H1 (cell line): Measurements from ENCODE around the gene BABAM2. TPM values are rescaled to one million over a fixed set of nuclear protein-coding genes. Genes with fewer than 3 reads are reported as not detected.
"Not testable (repeated sequence)": the region's sequence is repeated elsewhere in the genome, so short reads cannot be mapped to it uniquely, and the experiment has no call there.

ENCODE experiments used
- CTCF ChIA-PET: fragments of 300-600 bp; sonication (Branson Sonifier 250); formaldehyde crosslinking; loops from one replicate; lab custom pipeline; 2021; ENCODE audit not compliant: partially characterized antibody; lab: Charles Lee
- POLR2A ChIA-PET: fragments of 300-600 bp; sonication (Branson Sonifier 250); formaldehyde crosslinking; loops from one replicate; lab custom pipeline; 2021; ENCODE audit warnings: inconsistent platforms; ENCODE audit not compliant: partially characterized antibody; lab: Charles Lee
- DNase-seq, 2 experiments: peaks; one replicate each; pipeline versions ENCODE4 v3.0.0 to v3.0.0-alpha.2; 2010 to 2022; ENCODE audit warnings: low spot score in 2 of 2, low read depth in 1 of 2, mixed read lengths in 1 of 2
- FAIRE-seq: peaks from 2 replicates; lab custom pipeline; 2011; peaks lifted over from hg19 to GRCh38; lab: Jason Lieb, UNC
- H2AFZ ChIP-seq: 2 replicates; pipeline ENCODE4 v1.8.1; 2012; ENCODE audit warnings: low read length, inconsistent platforms
- H2AK5ac ChIP-seq: 2 replicates; pipeline ENCODE4 v1.6.1; 2013; ENCODE audit warnings: low read depth, low read length
- H2BK120ac ChIP-seq: replicated peaks from 2 replicates; pipeline ENCODE3; 2013; ENCODE audit warnings: low read depth, low read length, inconsistent platforms
- H2BK12ac ChIP-seq: 2 replicates; pipeline ENCODE4 v1.6.1; 2013; ENCODE audit warnings: low read depth, low read length
- H2BK15ac ChIP-seq: 2 replicates; pipeline ENCODE4 v1.6.1; 2013; ENCODE audit warnings: low read length
- H2BK20ac ChIP-seq: 2 replicates; pipeline ENCODE4 v1.6.1; 2013; ENCODE audit warnings: low read length
- H2BK5ac ChIP-seq: 2 replicates; pipeline ENCODE4 v1.6.1; 2013; ENCODE audit warnings: low read depth, low read length
- H3K14ac ChIP-seq: 2 replicates; pipeline ENCODE4 v1.6.1; 2013; ENCODE audit warnings: inconsistent platforms; ENCODE audit not compliant: insufficient read length
- H3K18ac ChIP-seq: 2 replicates; pipeline ENCODE4 v1.6.1; 2013; ENCODE audit warnings: low read length; ENCODE audit errors: extremely low read depth
- H3K23ac ChIP-seq: 2 replicates; pipeline ENCODE4 v1.6.1; 2013; ENCODE audit warnings: inconsistent platforms; ENCODE audit not compliant: insufficient read length
- H3K23me2 ChIP-seq: 2 replicates; pipeline ENCODE4 v1.6.1; 2013; ENCODE audit warnings: low read depth, low read length
- H3K27ac ChIP-seq: 2 replicates; pipeline ENCODE4 v1.6.1; 2011; ENCODE audit warnings: low read depth, low read length, inconsistent platforms
- H3K27me3 ChIP-seq, 4 experiments: replicated peaks in 1 of 4; 1 replicate in 1 of 4; 2 replicates in 3 of 4; pipeline versions ENCODE4 v1.6.1 to v1.8.1; 2011 to 2013; ENCODE audit warnings: low read length in 3 of 4, mild to moderate bottlenecking in 3 of 4, inconsistent platforms in 2 of 4, mixed read lengths in 2 of 4, moderate library complexity in 1 of 4; ENCODE audit not compliant: control insufficient read depth in 3 of 4, insufficient read depth in 3 of 4; ENCODE audit errors: extremely low read depth in 1 of 4
- H3K36me3 ChIP-seq, 4 experiments: 2 replicates each; pipeline versions ENCODE4 v1.6.1 to v1.8.1; 2011 to 2013; ENCODE audit warnings: mild to moderate bottlenecking in 4 of 4, low read length in 3 of 4, moderate library complexity in 2 of 4, control low read depth in 1 of 4, inconsistent platforms in 1 of 4; ENCODE audit not compliant: insufficient read depth in 4 of 4, control insufficient read depth in 2 of 4
- H3K4ac ChIP-seq: replicated peaks from 2 replicates; pipeline ENCODE3; 2013; ENCODE audit warnings: low read length, low read depth, mixed read lengths, inconsistent platforms; ENCODE audit not compliant: insufficient read length
- H3K4me1 ChIP-seq, 4 experiments: replicated peaks in 1 of 4; 1 replicate in 1 of 4; 2 replicates in 3 of 4; pipeline versions ENCODE4 v1.6.1 to v1.8.1; 2011 to 2013; ENCODE audit warnings: low read length in 3 of 4, inconsistent platforms in 2 of 4, mixed read lengths in 1 of 4; ENCODE audit not compliant: insufficient read depth in 4 of 4, control insufficient read depth in 3 of 4
- H3K4me2 ChIP-seq, 2 experiments: 2 replicates each; pipeline versions ENCODE4 v1.6.1 to v1.8.1; 2011 to 2013; ENCODE audit warnings: low read depth in 2 of 2, low read length in 2 of 2, control low read depth in 1 of 2, inconsistent platforms in 1 of 2, mild to moderate bottlenecking in 1 of 2; ENCODE audit not compliant: insufficient read depth in 1 of 2
- H3K4me3 ChIP-seq, 4 experiments: fragments of 200-600, 300-600 bp in 1 of 4; sonication (generic), shearing (Covaris generic), sonication (Bioruptor Twin) in 1 of 4; 2 replicates each; pipeline versions ENCODE4 v1.5.1 to v1.8.1; 2011 to 2016; ENCODE audit warnings: low read length in 4 of 4, low read depth in 3 of 4, control low read depth in 2 of 4, inconsistent platforms in 2 of 4, mild to moderate bottlenecking in 2 of 4, mixed read lengths in 1 of 4, moderate library complexity in 1 of 4; ENCODE audit not compliant: insufficient read depth in 2 of 4; ENCODE audit errors: extremely low read depth in 1 of 4
- H3K56ac ChIP-seq: replicated peaks from 2 replicates; pipeline ENCODE3; 2013; ENCODE audit warnings: low read depth, mild to moderate bottlenecking, mixed read lengths, low read length, inconsistent platforms; ENCODE audit not compliant: insufficient read length
- H3K79me1 ChIP-seq: 2 replicates; pipeline ENCODE4 v1.6.1; 2013; ENCODE audit warnings: low read depth, low read length, control low read depth
- H3K79me2 ChIP-seq, 2 experiments: 2 replicates each; pipeline versions ENCODE4 v1.6.1 to v1.8.1; 2012 to 2013; ENCODE audit warnings: low read length in 2 of 2, mild to moderate bottlenecking in 2 of 2, inconsistent platforms in 1 of 2; ENCODE audit not compliant: insufficient read depth in 2 of 2, control insufficient read depth in 1 of 2
- H3K9ac ChIP-seq, 4 experiments: replicated peaks in 1 of 4; 1 replicate in 1 of 4; 2 replicates in 3 of 4; pipeline versions ENCODE4 v1.6.1 to v1.8.1; 2011 to 2013; ENCODE audit warnings: low read depth in 3 of 4, low read length in 3 of 4, control low read depth in 2 of 4, mild to moderate bottlenecking in 2 of 4, moderate library complexity in 2 of 4, inconsistent platforms in 1 of 4; ENCODE audit errors: extremely low read depth in 1 of 4
- H3K9me3 ChIP-seq, 2 experiments: 2 replicates each; pipeline versions ENCODE4 v1.6.1 to v1.8.1; 2012 to 2013; ENCODE audit warnings: mild to moderate bottlenecking in 2 of 2, moderate library complexity in 2 of 2, control low read depth in 1 of 2, inconsistent platforms in 1 of 2, low read depth in 1 of 2, low read length in 1 of 2, mixed read lengths in 1 of 2; ENCODE audit not compliant: insufficient read depth in 2 of 2
- H4K20me1 ChIP-seq, 2 experiments: replicated peaks in 1 of 2; 2 replicates each; pipeline versions ENCODE3 to v1.8.1; 2011 to 2013; ENCODE audit warnings: inconsistent platforms in 2 of 2, low read length in 2 of 2, mild to moderate bottlenecking in 1 of 2; ENCODE audit not compliant: insufficient read depth in 2 of 2, control insufficient read depth in 1 of 2
- H4K5ac ChIP-seq: 2 replicates; pipeline ENCODE4 v1.6.1; 2013; ENCODE audit warnings: low read length, low read depth, mixed read lengths, inconsistent platforms; ENCODE audit not compliant: insufficient read length
- H4K8ac ChIP-seq: 2 replicates; pipeline ENCODE4 v1.8.0; 2013; ENCODE audit warnings: mild to moderate bottlenecking, moderate library complexity, low read length, inconsistent platforms; ENCODE audit not compliant: insufficient read depth; ENCODE audit errors: extremely low read depth
- H4K91ac ChIP-seq: replicated peaks from 2 replicates; pipeline ENCODE3; 2013; ENCODE audit warnings: low read length, mixed read lengths, inconsistent platforms; ENCODE audit not compliant: insufficient read length
- ATF2 ChIP-seq: IDR thresholded peaks from 2 replicates; pipeline ENCODE4 v1.6.1; 2012; ENCODE audit warnings: low read length, inconsistent platforms
- CHD2 ChIP-seq: IDR thresholded peaks from 2 replicates; pipeline ENCODE4 v1.6.1; 2012; ENCODE audit warnings: low read length, improper control_type of control experiment
- PHF8 ChIP-seq: fragments of 200-600 bp; sonication (generic); conservative IDR thresholded peaks from 2 replicates; pipeline ENCODE4 v1.7.1; 2012; ENCODE audit warnings: low read depth, mild to moderate bottlenecking, inconsistent platforms, low read length, moderate library complexity
- POLR2A ChIP-seq, 2 experiments: IDR thresholded peaks; 1 replicate in 1 of 2; 2 replicates in 1 of 2; pipeline ENCODE4 v1.6.1; 2011; ENCODE audit warnings: low read depth in 2 of 2, low read length in 2 of 2, mild to moderate bottlenecking in 2 of 2; ENCODE audit errors: control extremely low read depth in 1 of 2
- RFX5 ChIP-seq: IDR thresholded peaks from 2 replicates; pipeline ENCODE4 v1.6.1; 2011; ENCODE audit warnings: low read depth, low read length, improper control_type of control experiment, borderline replicate concordance
- YY1 ChIP-seq: IDR thresholded peaks from 2 replicates; pipeline ENCODE4 v1.6.1; 2011; ENCODE audit warnings: low read depth, mild to moderate bottlenecking, low read length
- WGBS, 2 experiments: shearing (Covaris generic) in 1 of 2; methylation state at CpG; one replicate each; pipeline versions ENCODE4 v1.1.6 to v1.1.7; 2013 to 2015; ENCODE audit warnings: low lambda C conversion rate in 2 of 2, mixed read lengths in 2 of 2, inconsistent platforms in 1 of 2, low coverage in 1 of 2, missing lambda C conversion rate in 1 of 2; ENCODE audit not compliant: insufficient replicate concordance in 2 of 2, insufficient coverage in 1 of 2, insufficient read length in 1 of 2; ENCODE audit errors: extremely low coverage in 1 of 2, missing lambda C conversion rate in 1 of 2; 5-methylcytosine and 5-hydroxymethylcytosine counted together
- polyA plus RNA-seq, 7 experiments: library from polyadenylated mRNA; depleted of rRNA in 3 of 7; stranded (reverse) in 5 of 7; unstranded in 2 of 7; fragments of >200 nt in 5 of 7; fragments of 200-250 nt in 2 of 7; gene quantifications; 1 replicate in 5 of 7; 2 replicates in 1 of 7; 4 replicates in 1 of 7; pipeline versions ENCODE4 v1.2.1 to v1.2.3, GENCODE V29; 2011 to 2013; ENCODE audit warnings: missing spikeins in 2 of 7, mixed read lengths in 2 of 7
- total RNA-seq: library from RNA; stranded (reverse); fragmentation: NEBNext Ultra II Directional; extraction: Animal tissue kit (Norgen Biotek cat#: 25700); gene quantifications from 2 replicates; pipeline ENCODE4 v1.2.1, GENCODE V29; 2021

The BABAM2 gene
- total and polyA plus RNA-seq, 2 of the 8 experiments (the other 6 are each of a cell fraction or from before 2014, with no cell fraction given), result 15.8 to 20.9 TPM

- TF ChIP-seq ATF2 (no peak), CHD2 (no peak), RFX5 (no peak), POLR2A (IDR thresholded peaks at IDR 0.05; ENCODE audit: control extremely low read depth in 1 of 2, low read depth in 2 of 2, low read length in 2 of 2) (no peak), PHF8 (no peak), YY1 (no peak)
- TF ChIP-seq, all 59 proteins: peak for 0
These were observed 27.4 kb upstream of the BABAM2 start (continued) for GRCh38 chr2:27863146-27863545.

GRCh38 chr2:27863955-27864354 lies 26.6 kb upstream of the BABAM2 start:
- not testable (repeated sequence) for H3K9ac ChIP-seq
- CTCF ChIA-PET, result interaction anchor here (0.6 kb wide), 1 partner anchor 474 kb away, joined by 6 read pairs; no protein-coding TSS in a partner anchor

More at GRCh38 chr2:27863955-27864354, 26.6 kb upstream of the BABAM2 start:
- H3K14ac ChIP-seq, H4K8ac ChIP-seq, H3K23ac ChIP-seq, H2BK15ac ChIP-seq, H3K4me1 ChIP-seq, H3K4me3 ChIP-seq, H3K56ac ChIP-seq, H3K4me2 ChIP-seq, H3K18ac ChIP-seq, H2BK12ac ChIP-seq, H4K20me1 ChIP-seq, H3K36me3 ChIP-seq, POLR2A ChIA-PET, H3K23me2 ChIP-seq, H2BK120ac ChIP-seq, H2BK20ac ChIP-seq, FAIRE-seq, H3K4ac ChIP-seq, H3K27ac ChIP-seq, H3K79me1 ChIP-seq, H3K9me3 ChIP-seq, H4K91ac ChIP-seq, H3K79me2 ChIP-seq, H3K27me3 ChIP-seq, H2BK5ac ChIP-seq, H2AK5ac ChIP-seq, H4K5ac ChIP-seq, DNase-seq, H2AFZ ChIP-seq: not testable (repeated sequence)
- 90% methylated on average over 5 of the region's 5 CpGs; no CpG with 5 or more reads in 1 of the 2 experiments for WGBS, 2 experiments
